Measurements from ENCODE around the gene PLCB1. TPM values are rescaled to one million over a fixed set of nuclear protein-coding genes. Genes with fewer than 3 reads are reported as not detected.

Gene PLCB1
- total RNA-seq, 1 donor from 2014 or later, result 16.2 TPM

DNA sequence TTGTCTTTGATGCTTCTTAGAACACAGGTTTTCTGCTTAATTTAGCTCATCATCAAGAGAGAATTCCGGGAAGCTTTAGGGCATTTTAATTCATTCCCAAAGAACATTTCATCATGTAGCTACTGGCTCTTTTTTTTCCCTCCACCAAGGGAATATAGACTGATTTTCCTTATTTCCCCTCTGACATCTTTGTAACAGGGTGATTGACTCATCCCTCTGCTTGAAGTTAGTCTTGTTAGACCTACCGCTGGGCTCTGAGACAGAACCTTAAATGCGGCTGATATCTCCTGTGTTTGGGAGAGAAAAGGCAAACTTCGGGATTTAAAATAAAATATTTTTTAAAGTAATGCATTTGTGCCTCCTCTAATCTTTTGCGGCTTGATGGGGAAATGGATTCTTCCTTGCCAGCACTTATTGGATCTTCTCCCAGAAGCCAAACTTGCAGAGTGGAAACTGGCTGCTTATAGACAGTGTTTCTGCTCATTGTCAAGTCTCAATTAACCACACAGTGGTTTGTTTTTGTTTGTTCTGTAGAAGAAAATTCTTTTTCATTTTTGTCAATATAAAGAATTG is 664.1 kb downstream of the PLCB1 start:
- no peak for DNase-seq (ENCODE audit: low spot score, unreplicated experiment)
- Mint-ChIP-seq H3K9me3 (ENCODE audit: low read depth) (no peaks in the 10 kb centered on the region), H3K4me1 (ENCODE audit: low read depth) (no peaks in the 10 kb centered on the region), H3K27ac (no peak overlapping the region), H3K27me3 (no peaks in the 10 kb centered on the region), H3K4me3 (ENCODE audit: low read depth) (no peak overlapping the region), H3K36me3 (ENCODE audit: insufficient read depth) (peaks cover 1% of the 10 kb centered on the region)
- TF ChIP-seq, protein P1, sequence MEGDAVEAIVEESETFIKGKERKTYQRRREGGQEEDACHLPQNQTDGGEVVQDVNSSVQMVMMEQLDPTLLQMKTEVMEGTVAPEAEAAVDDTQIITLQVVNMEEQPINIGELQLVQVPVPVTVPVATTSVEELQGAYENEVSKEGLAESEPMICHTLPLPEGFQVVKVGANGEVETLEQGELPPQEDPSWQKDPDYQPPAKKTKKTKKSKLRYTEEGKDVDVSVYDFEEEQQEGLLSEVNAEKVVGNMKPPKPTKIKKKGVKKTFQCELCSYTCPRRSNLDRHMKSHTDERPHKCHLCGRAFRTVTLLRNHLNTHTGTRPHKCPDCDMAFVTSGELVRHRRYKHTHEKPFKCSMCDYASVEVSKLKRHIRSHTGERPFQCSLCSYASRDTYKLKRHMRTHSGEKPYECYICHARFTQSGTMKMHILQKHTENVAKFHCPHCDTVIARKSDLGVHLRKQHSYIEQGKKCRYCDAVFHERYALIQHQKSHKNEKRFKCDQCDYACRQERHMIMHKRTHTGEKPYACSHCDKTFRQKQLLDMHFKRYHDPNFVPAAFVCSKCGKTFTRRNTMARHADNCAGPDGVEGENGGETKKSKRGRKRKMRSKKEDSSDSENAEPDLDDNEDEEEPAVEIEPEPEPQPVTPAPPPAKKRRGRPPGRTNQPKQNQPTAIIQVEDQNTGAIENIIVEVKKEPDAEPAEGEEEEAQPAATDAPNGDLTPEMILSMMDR (IDR thresholded peaks at IDR 0.05; ENCODE audit: unreplicated experiment), result no peak

DNA sequence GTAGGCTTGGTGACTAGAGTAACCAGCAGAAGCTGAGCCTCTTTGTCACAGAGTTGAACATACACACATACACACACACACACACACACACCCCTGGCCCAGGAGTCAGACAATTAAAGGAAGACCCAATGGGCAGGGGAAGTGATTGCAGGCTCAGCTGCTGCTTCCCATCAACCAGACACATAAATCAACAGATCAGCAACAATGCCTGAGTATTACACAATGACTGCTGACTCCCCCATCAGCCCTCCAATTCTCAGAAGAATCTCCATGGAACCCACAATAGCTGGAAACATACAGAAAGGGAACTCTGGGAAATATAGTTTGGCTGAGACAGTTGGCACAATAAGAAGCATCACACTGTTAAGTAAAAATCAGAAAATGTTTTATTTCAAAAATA is 666.4 kb downstream of the PLCB1 start:
- Mint-ChIP-seq H3K9me3 (ENCODE audit: low read depth) (no peaks in the 10 kb centered on the region), H3K36me3 (ENCODE audit: insufficient read depth) (peaks cover 2% of the 10 kb centered on the region), H3K27ac (no peak overlapping the region), H3K27me3 (no peaks in the 10 kb centered on the region), H3K4me3 (ENCODE audit: low read depth) (no peak overlapping the region), H3K4me1 (ENCODE audit: low read depth) (no peaks in the 10 kb centered on the region)
- TF ChIP-seq, protein P1 (IDR thresholded peaks at IDR 0.05; ENCODE audit: unreplicated experiment), result no peak
- DNase-seq (ENCODE audit: low spot score, unreplicated experiment), result no peak

DNA sequence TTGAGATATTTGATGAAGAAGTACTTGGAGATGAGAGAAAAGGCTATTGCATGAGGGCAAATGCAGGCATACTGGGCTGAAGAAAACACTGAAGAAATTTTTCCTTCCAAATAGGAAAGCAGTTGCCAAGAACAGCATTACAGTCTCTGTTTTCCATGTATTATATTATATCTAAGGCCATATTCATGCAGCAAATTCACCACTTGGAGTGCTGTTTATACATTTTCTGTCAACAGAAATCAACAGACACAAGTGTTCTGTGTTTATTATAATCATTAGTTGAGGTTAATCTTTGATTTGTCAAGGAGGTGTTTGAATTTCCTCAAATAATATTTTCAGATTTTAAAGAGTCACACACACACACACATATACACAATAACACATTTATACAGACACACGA is 668.0 kb downstream of the PLCB1 start:
- Mint-ChIP-seq H3K36me3 (ENCODE audit: insufficient read depth) (peaks cover 2% of the 10 kb centered on the region), H3K4me3 (ENCODE audit: low read depth) (no peak overlapping the region), H3K27me3 (no peaks in the 10 kb centered on the region), H3K27ac (no peak overlapping the region), H3K9me3 (ENCODE audit: low read depth) (no peaks in the 10 kb centered on the region), H3K4me1 (ENCODE audit: low read depth) (no peaks in the 10 kb centered on the region)
- DNase-seq (ENCODE audit: low spot score, unreplicated experiment), result no peak
- TF ChIP-seq, protein P1 (IDR thresholded peaks at IDR 0.05; ENCODE audit: unreplicated experiment), result peak; percentile 10

DNA sequence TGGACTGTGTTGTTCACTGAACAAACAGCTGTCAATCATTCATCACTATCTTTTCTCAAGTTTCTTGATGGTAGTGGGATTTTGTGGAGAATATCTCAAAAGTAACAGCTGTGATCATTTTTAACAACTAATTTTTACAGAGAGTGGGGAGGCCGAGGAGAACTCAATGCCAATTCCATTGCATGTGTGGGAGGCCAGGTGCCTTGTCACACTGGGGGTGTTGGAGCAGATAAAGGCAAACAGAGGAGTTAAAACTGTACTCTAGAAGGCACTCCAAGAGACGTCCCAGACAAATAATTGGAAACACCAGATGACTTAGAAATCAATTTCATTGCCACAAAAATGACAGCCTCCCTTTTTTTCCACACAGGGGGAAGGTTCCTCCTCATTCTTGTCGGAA is 669.6 kb downstream of the PLCB1 start:
- Mint-ChIP-seq H3K9me3 (ENCODE audit: low read depth) (no peaks in the 10 kb centered on the region), H3K27me3 (no peaks in the 10 kb centered on the region), H3K4me3 (ENCODE audit: low read depth) (no peak overlapping the region), H3K4me1 (ENCODE audit: low read depth) (no peaks in the 10 kb centered on the region), H3K36me3 (ENCODE audit: insufficient read depth) (peaks cover 2% of the 10 kb centered on the region), H3K27ac (no peak overlapping the region)
- no peak for DNase-seq (ENCODE audit: low spot score, unreplicated experiment)
- TF ChIP-seq, protein P1 (IDR thresholded peaks at IDR 0.05; ENCODE audit: unreplicated experiment), result no peak

- Mint-ChIP-seq H3K9me3 (ENCODE audit: low read depth) (no peaks in the 10 kb centered on the region), H3K4me1 (ENCODE audit: low read depth) (no peaks in the 10 kb centered on the region), H3K36me3 (ENCODE audit: insufficient read depth) (peaks cover 2% of the 10 kb centered on the region), H3K27me3 (no peaks in the 10 kb centered on the region), H3K4me3 (ENCODE audit: low read depth) (no peak overlapping the region), H3K27ac (no peak overlapping the region)
- no peak for DNase-seq (ENCODE audit: low spot score, unreplicated experiment)
- TF ChIP-seq, protein P1 (IDR thresholded peaks at IDR 0.05; ENCODE audit: unreplicated experiment), result no peak
Observed at GRCh38 chr20:8803065-8803464, 671.0 kb downstream of the PLCB1 start.

Measured in progenitor cell of endocrine pancreas (in vitro differentiated cells).